ENCODE results near the gene MRPL14.
A peak's percentile ranks its signal among the peaks of the same experiment; 100 is the strongest.

MRPL14 gene

DNA sequence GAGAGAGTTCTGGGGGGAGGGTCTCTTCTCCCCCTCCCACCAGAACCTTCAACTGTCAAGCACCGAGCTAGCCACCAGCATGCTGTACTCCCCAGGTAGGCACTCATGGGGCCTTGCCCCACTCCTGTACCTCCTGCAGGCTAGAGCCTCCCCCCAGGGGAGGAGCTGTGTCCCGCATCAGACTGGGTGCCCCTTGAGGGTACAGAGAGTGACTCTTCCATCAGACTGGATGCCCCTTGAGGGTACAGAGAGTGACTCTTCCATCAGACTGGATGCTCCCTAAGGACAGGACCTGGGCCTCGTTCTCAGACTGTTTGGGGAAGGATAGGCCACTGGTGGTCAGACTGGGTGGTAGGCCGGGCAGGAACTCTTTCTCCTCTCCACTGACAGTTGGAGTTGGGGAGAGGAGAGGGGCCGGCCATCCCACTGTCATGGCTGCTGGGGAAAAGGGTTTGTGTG, 31.5 kb upstream of the MRPL14 start, which contains the start of gene CAPN11:
CAPN11 (plus strand) TSS at position 51 of the 459 bp plus-strand sequence; CDS start at position 80, 29 bp downstream.
- ATAC-seq (replicated peaks; ENCODE audit: extremely low read depth, poor library complexity, severe bottlenecking) (no peak), DNase-seq (ENCODE audit: low spot score in 2 of 2) (no peak)
- Mint-ChIP-seq H3K36me3 (ENCODE audit: insufficient read depth) (no peaks in the 10 kb centered on the region), H3K4me3 (no peak within 1 kb of the TSS), H3K9me3 (no peaks in the 10 kb centered on the region), H3K27me3 (peaks cover 30% of the 10 kb centered on the region), H3K4me1 (no peaks in the 10 kb centered on the region), H3K27ac (ENCODE audit: low read depth) (no peak within 1 kb of the TSS)

DNA sequence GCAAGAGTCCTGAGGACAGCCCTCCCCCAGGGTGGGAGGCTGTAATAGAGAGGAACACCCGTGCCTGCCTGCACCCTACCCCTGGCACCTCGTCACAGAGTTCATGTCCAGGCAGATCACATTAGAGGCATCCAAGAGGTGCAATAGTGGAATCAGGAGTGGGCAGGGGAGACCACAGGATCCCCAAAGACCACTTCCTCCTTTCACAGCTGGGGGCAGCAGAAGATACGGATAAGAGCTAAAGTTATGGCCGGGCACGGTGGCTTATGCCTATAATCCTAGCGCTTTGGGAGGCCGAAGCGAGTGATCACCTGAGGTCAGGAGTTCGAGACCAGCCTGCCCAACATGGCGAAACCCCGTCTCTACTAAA, 29.9 kb upstream of the MRPL14 start:
- Mint-ChIP-seq H3K36me3 (ENCODE audit: insufficient read depth) (peaks cover 3% of the 10 kb centered on the region), H3K27me3 (peaks cover 14% of the 10 kb centered on the region), H3K9me3 (no peaks in the 10 kb centered on the region), H3K4me1 (no peaks in the 10 kb centered on the region), H3K4me3 (no peak overlapping the region), H3K27ac (ENCODE audit: low read depth) (no peak overlapping the region)
- DNase-seq (ENCODE audit: low spot score in 2 of 2), result no peak
- no peak for ATAC-seq (replicated peaks; ENCODE audit: extremely low read depth, poor library complexity, severe bottlenecking)

DNA sequence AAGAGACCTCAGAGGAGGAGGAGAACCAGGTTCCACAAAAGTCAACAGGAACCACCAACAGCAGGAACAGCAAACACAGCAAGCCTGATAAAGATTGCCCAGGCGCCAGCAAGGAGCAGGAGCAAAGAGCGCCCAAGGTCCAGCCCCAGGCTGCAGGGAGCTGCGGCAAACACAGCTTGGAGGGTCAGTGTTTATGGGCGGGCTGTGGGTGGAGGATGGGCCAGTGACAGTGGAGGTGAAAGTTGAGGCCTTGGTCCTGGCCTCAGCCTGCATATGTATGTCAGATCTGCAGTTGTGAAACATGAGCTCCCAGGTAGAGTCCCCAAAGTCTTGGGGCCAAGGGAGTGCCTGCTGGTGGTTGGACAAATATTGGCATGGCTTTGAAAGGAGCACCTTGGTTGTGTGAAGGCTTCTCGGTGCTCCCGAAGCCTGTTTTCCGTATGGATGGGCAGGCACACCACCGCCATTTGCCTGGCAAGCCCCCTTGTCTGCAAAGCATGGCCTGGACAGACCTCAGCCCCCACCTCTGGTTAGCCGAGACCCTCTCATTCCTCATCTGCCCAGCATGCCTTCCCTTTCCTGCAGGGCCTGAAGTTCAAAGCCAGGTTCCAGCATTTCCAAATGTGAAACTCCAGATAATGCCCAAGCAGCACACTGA, 29.4 kb upstream of the MRPL14 start:
- Mint-ChIP-seq H3K9me3 (no peaks in the 10 kb centered on the region), H3K27ac (ENCODE audit: low read depth) (no peak overlapping the region), H3K36me3 (ENCODE audit: insufficient read depth) (peaks cover 7% of the 10 kb centered on the region), H3K4me1 (no peaks in the 10 kb centered on the region), H3K27me3 (peaks cover 9% of the 10 kb centered on the region), H3K4me3 (no peak overlapping the region)
- no peak for ATAC-seq (replicated peaks; ENCODE audit: extremely low read depth, poor library complexity, severe bottlenecking)
- DNase-seq (ENCODE audit: low spot score in 2 of 2), result no peak

DNA sequence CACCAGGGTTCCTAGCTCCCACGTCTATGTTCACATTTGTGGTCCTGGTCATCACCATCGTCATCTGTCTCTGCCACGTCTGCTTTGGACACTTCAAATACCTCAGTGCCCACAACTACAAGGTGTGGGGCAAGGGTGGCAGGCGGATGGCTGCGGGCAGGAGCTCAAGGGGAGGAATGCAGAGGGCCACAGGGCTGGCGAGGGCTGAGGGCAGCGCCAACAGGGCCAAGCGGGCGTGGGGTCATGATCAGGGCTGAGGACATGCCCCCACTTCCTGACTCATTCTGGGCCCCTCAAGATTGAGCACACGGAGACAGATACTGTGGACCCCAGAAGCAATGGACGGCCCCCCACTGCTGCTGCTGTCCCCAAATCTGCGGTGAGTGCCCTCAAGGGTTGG, 26.8 kb upstream of the MRPL14 start:
- no peak for ATAC-seq (replicated peaks; ENCODE audit: extremely low read depth, poor library complexity, severe bottlenecking)
- peaks cover 12% of the 10 kb centered on the region for H3K36me3 Mint-ChIP-seq (ENCODE audit: insufficient read depth)
- no peak for DNase-seq (ENCODE audit: low spot score in 2 of 2)

DNA sequence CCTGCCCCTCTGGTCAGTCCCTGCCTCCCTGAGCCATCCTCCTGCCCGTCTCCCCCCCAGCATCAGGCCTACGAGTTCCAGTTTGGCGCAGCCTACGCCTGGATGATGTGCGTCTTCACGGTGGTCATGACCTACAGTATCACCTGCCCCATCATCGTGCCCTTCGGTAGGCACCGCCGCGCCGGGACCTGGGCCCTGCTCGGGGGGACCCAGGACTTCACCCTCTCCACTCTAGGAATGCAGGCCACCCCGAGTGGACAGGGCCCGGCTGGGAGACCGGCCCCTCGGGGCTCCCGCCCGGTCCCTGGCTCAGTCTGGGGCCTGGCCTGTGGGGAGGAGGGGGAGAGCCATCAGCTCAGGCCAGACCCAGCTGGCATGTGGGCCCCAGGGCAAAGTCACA, 25.3 kb upstream of the MRPL14 start:
- Mint-ChIP-seq H3K9me3 (no peaks in the 10 kb centered on the region), H3K4me3 (no peak overlapping the region), H3K27me3 (no peaks in the 10 kb centered on the region), H3K36me3 (ENCODE audit: insufficient read depth) (peaks cover 16% of the 10 kb centered on the region), H3K4me1 (no peaks in the 10 kb centered on the region), H3K27ac (ENCODE audit: low read depth) (peak overlapping the region; percentile 82)
- no peak for DNase-seq (ENCODE audit: low spot score in 2 of 2)
- no peak for ATAC-seq (replicated peaks; ENCODE audit: extremely low read depth, poor library complexity, severe bottlenecking)

More for the DNA sequence above, 26.8 kb upstream of the MRPL14 start:
- no peaks in the 10 kb centered on the region for H3K9me3 Mint-ChIP-seq
- no peaks in the 10 kb centered on the region for H3K27me3 Mint-ChIP-seq
- H3K4me3 Mint-ChIP-seq, result no peak overlapping the region
- H3K4me1 Mint-ChIP-seq, result no peaks in the 10 kb centered on the region
- peak overlapping the region; percentile 14 for H3K27ac Mint-ChIP-seq (ENCODE audit: low read depth)

DNA sequence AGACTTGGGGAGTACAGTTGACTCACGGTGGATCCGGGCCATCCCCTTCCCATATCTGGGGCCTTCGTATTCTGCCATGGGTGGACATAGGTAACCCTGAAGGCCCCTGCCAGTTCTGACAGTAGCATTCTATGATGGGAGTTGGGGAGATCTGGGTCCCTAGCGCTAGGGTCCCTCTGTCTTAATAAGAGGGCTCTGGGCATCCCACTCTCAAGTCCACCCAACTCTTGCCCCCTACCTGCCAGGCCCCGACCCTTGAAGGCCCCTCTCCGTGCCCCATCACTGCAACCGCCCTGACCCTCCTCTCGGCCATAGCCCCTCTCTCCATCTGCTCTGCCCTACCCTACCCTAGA, 24.8 kb upstream of the MRPL14 start:
- ATAC-seq (replicated peaks; ENCODE audit: extremely low read depth, poor library complexity, severe bottlenecking), result no peak
- H3K4me3 Mint-ChIP-seq, result peak overlapping the region; percentile 25
- H3K36me3 Mint-ChIP-seq (ENCODE audit: insufficient read depth), result peaks cover 16% of the 10 kb centered on the region
- no peaks in the 10 kb centered on the region for H3K9me3 Mint-ChIP-seq
- DNase-seq (ENCODE audit: low spot score in 2 of 2), result no peak
- no peaks in the 10 kb centered on the region for H3K27me3 Mint-ChIP-seq
- H3K4me1 Mint-ChIP-seq, result no peaks in the 10 kb centered on the region
- H3K27ac Mint-ChIP-seq (ENCODE audit: low read depth), result peak overlapping the region; percentile 82

DNA sequence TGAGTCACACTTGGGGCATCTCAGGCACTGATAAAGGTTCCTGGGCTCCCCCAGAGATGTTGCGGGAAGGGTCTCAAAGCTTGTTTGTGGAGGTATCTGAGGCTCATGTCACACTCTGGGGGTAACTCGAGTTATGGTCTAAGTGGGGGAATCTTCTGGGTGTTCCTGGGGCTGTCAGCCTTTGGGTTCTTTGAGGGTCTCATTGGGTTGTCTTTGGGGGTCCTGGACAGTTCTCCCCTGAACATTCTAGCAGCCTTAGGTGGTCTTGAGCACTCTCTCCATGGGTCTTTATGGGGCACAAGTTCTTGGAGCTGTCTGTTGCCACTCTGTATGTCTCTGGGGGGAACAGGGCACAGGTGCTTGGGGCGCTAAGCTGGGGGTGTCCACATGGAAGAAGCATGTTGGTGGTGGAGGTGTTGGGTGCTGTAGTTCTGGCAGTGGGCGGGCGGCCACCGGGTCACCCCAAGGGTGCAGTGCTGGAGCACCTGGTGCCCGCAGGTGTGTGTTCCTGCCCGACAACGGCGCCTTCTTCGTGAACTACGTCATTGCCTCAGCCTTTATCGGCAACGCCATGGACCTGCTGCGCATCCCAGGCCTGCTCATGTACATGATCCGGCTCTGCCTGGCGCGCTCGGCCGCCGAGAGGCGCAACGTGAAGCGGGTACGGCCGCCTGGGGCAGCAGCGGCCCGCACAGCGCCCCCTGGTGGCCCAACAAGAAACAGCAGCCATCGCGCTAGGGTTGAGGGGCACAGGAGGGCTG, 24.3 kb upstream of the MRPL14 start:
- H3K36me3 Mint-ChIP-seq (ENCODE audit: insufficient read depth), result peaks cover 19% of the 10 kb centered on the region
- H3K4me3 Mint-ChIP-seq, result peak overlapping the region; percentile 25
- ATAC-seq (replicated peaks; ENCODE audit: extremely low read depth, poor library complexity, severe bottlenecking) (peak; percentile 79), DNase-seq (ENCODE audit: low spot score in 2 of 2) (peak; percentile 66 to 83)
- no peaks in the 10 kb centered on the region for H3K4me1 Mint-ChIP-seq
- no peaks in the 10 kb centered on the region for H3K9me3 Mint-ChIP-seq
- H3K27me3 Mint-ChIP-seq, result no peaks in the 10 kb centered on the region
- peak overlapping the region; percentile 82 for H3K27ac Mint-ChIP-seq (ENCODE audit: low read depth)

DNA sequence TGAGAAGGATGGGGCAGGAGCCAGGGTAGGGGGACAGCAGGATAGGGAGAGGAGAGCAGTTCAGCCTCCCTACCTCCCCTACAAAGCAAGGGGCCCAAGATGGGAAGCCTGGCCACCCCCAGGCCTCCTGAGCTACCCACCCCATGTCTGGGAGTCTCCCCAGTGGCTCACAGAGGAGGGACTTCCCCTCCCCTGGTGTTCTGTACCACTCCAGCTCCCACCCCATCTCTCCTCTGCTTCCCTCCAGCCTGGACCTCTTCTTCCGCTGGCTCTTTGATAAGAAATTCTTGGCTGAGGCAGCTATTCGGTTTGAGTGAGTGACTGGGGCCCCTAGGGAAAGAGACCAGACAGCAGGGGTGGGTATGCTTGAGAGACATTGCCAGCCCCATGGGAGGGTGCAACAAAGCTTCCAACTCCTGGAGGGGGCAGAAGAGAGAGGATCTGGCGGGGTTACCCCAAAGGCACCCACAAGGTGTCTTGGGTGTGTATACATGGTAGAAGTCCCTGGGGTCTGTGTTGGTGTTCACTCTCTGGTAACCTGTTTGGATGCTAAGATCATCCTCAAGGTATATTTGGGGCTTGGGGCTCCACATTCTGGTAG, 23.2 kb upstream of the MRPL14 start:
- no peaks in the 10 kb centered on the region for H3K9me3 Mint-ChIP-seq
- ATAC-seq (replicated peaks; ENCODE audit: extremely low read depth, poor library complexity, severe bottlenecking) (no peak), DNase-seq (ENCODE audit: low spot score in 2 of 2) (no peak)
- peak overlapping the region; percentile 47 for H3K27ac Mint-ChIP-seq (ENCODE audit: low read depth)
- H3K4me3 Mint-ChIP-seq, result no peak overlapping the region
- H3K36me3 Mint-ChIP-seq (ENCODE audit: insufficient read depth), result peaks cover 21% of the 10 kb centered on the region
- no peaks in the 10 kb centered on the region for H3K4me1 Mint-ChIP-seq
- H3K27me3 Mint-ChIP-seq, result no peaks in the 10 kb centered on the region

DNA sequence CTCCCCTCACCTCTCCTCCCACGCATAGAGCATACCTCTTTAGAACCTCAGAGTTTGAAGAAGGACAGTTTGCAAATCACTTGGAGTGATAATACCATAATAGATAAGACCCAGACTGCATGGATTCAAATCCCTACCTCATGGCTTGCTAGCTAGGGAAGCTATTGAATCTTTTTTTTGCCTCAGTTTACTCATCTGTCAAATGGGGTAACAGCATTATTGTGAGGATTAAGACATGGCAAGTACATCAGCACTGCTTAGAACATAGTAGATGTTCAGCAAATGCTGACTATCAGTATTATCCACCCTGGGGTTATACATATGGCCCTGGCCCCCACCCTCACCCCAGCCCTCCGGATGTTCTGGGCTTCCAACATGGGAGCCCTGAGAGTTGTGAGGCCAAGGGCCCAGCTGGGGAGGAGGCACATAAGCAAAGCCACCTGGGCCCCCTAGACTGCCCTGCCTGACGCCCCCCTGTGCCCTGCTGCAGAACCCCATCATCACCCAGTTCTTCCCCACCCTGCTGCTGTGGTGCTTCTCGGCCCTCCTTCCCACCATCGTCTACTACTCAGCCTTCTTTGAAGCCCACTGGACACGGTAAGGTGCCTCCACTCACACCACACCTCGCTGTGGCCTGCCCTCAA, 22.2 kb upstream of the MRPL14 start:
- Mint-ChIP-seq H3K9me3 (no peaks in the 10 kb centered on the region), H3K27ac (ENCODE audit: low read depth) (no peak overlapping the region), H3K27me3 (no peaks in the 10 kb centered on the region), H3K4me3 (no peak overlapping the region), H3K36me3 (ENCODE audit: insufficient read depth) (peaks cover 22% of the 10 kb centered on the region), H3K4me1 (no peaks in the 10 kb centered on the region)
- ATAC-seq (replicated peaks; ENCODE audit: extremely low read depth, poor library complexity, severe bottlenecking) (no peak), DNase-seq (ENCODE audit: low spot score in 2 of 2) (no peak)

DNA sequence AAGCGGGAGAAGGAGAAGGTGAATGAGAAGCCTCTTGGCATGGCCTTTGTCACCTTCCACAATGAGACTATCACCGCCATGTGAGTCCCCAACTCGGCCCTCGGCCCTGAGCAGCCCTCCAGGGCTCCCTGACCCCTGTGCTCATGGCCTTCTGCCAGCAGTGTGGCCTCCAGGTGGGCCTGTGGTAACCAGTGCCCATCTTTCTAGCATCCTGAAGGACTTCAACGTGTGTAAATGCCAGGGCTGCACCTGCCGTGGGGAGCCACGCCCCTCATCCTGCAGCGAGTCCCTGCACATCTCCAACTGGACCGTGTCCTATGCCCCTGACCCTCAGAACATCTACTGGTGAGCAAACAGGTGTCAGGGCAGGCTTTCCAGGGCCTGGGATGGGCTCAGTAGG, 21.1 kb upstream of the MRPL14 start:
- H3K4me1 Mint-ChIP-seq, result no peaks in the 10 kb centered on the region

DNA sequence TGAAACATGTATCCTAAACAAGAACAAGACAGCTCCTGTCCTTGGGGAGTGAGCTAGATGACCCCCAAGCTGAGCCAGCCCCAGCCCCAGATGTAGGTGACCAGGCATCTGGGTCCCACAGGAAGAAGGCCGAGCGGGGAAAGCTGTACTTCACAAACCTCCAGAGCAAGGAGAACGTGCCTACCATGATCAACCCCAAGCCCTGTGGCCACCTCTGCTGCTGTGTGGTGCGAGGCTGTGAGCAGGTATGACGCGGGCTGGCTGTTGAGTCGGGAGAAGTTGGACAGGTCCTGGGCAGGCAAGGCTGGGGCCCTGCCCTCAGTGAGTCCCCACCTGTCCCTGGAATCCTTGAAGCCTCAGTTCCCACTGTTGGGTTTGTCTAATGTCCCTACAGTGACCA, 20.0 kb upstream of the MRPL14 start:
- ATAC-seq (replicated peaks; ENCODE audit: extremely low read depth, poor library complexity, severe bottlenecking) (no peak), DNase-seq (ENCODE audit: low spot score in 2 of 2) (no peak)
- Mint-ChIP-seq H3K27ac (ENCODE audit: low read depth) (no peak overlapping the region), H3K36me3 (ENCODE audit: insufficient read depth) (peaks cover 22% of the 10 kb centered on the region), H3K9me3 (no peaks in the 10 kb centered on the region), H3K4me3 (no peak overlapping the region), H3K27me3 (no peaks in the 10 kb centered on the region), H3K4me1 (no peaks in the 10 kb centered on the region)

More for the DNA sequence above, 21.1 kb upstream of the MRPL14 start:
- Mint-ChIP-seq H3K9me3 (no peaks in the 10 kb centered on the region), H3K36me3 (ENCODE audit: insufficient read depth) (peaks cover 23% of the 10 kb centered on the region), H3K27ac (ENCODE audit: low read depth) (peak overlapping the region; percentile 32), H3K27me3 (no peaks in the 10 kb centered on the region), H3K4me3 (no peak overlapping the region)
- no peak for ATAC-seq (replicated peaks; ENCODE audit: extremely low read depth, poor library complexity, severe bottlenecking)
- no peak for DNase-seq (ENCODE audit: low spot score in 2 of 2)

DNA sequence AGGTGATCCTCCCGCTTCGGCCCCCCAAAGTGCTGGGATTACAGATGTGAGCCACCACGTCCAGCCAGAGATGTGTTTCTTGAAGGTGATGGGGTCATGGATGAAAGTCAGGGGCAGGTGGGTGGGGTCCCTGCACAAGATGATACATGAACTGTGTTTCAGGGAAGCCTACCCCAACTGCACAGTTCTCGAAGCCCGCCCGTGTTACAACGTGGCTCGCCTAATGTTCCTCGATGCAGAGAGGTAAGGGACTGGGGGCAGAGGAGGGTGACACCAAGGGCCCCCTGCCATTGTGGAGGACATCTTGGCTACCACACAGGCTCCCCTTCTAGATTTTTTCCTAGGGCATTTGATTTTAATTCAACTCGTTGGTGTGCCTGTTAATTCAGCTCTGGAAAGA, 19.4 kb upstream of the MRPL14 start:
- Mint-ChIP-seq H3K27ac (ENCODE audit: low read depth) (no peak overlapping the region), H3K9me3 (no peaks in the 10 kb centered on the region), H3K36me3 (ENCODE audit: insufficient read depth) (peaks cover 19% of the 10 kb centered on the region), H3K4me3 (no peak overlapping the region), H3K27me3 (no peaks in the 10 kb centered on the region), H3K4me1 (no peaks in the 10 kb centered on the region)
- ATAC-seq (replicated peaks; ENCODE audit: extremely low read depth, poor library complexity, severe bottlenecking), result no peak
- DNase-seq (ENCODE audit: low spot score in 2 of 2), result no peak

Data from central memory CD8-positive, alpha-beta T cell (primary cell).